Mucosa of rectum (tissue), 2 donors: ENCODE measurements around the gene MTERF2.

Experiments used
- H3K27ac ChIP-seq, 2 donors: one replicate each; pipeline ENCODE4 v1.7.0; 2013; ENCODE audit warnings: inconsistent platforms in 2 of 2, low read depth in 2 of 2, low read length in 2 of 2
- H3K27me3 ChIP-seq, 2 donors: one replicate each; pipeline ENCODE4 v1.7.0; 2013; ENCODE audit warnings: low read length in 2 of 2; ENCODE audit not compliant: control insufficient read depth in 2 of 2, insufficient read depth in 2 of 2
- H3K36me3 ChIP-seq, 2 donors: one replicate each; pipeline ENCODE4 v1.7.0; 2013; ENCODE audit warnings: low read length in 2 of 2; ENCODE audit not compliant: control insufficient read depth in 2 of 2, insufficient read depth in 2 of 2
- H3K4me1 ChIP-seq, 2 donors: one replicate each; pipeline ENCODE4 v1.7.0; 2013; ENCODE audit warnings: low read length in 2 of 2, mild to moderate bottlenecking in 1 of 2; ENCODE audit not compliant: control insufficient read depth in 2 of 2, insufficient read depth in 2 of 2
- H3K4me3 ChIP-seq, 2 donors: one replicate each; pipeline ENCODE4 v1.7.0; 2013; ENCODE audit warnings: low read length in 2 of 2
- H3K9ac ChIP-seq, 2 donors: one replicate each; pipeline ENCODE4 v1.7.0; 2013; ENCODE audit warnings: low read length in 2 of 2, low read depth in 1 of 2, mild to moderate bottlenecking in 1 of 2
- H3K9me3 ChIP-seq, 2 donors: one replicate each; pipeline ENCODE4 v1.7.0; 2013; ENCODE audit warnings: low read length in 2 of 2; ENCODE audit not compliant: control insufficient read depth in 2 of 2
- donor health status: healthy.
- donor health status: Normal muscosa, but diverticular disease.

The MTERF2 gene

DNA sequence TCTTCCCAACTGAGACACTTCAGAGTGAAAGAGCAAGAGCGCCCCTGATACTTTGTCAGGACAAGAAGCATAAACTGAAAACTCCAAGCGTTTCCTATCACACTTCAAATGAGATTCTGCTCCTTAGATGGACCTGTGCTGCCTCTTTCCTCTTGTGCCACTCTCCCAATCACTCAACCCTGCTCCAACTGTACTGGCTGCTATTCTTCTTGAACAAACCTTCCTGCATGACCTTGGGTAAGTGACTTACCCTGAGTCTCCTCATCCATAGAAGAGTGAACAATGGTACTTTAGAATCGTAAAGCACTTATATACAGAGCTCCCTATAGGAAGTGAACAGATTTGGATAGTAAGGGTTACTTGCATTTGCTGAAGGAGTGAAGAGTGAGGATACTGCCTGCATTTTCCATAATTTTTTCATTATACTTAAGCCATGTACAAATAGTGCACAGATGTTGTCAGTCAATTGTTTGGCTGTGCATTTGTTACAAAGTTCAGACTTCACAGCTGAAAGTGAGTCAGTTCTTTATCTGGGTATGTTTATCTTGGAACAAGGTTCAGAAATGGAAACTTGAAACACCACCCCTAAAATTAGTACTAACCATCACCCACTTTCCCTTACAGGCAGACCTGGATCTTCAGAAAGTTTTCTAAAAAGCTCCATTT is 10.8 kb downstream of the MTERF2 start:
- Histone ChIP-seq H3K9ac (no peak overlapping the region), H3K4me3 (no peak overlapping the region), H3K27me3 (no peaks in the 10 kb centered on the region), H3K36me3 (peaks cover 3 to 10% of the 10 kb centered on the region in 2 donors), H3K27ac (peak overlapping the region in 1 of 2 donors; percentile 10), H3K4me1 (peaks cover 8 to 29% of the 10 kb centered on the region in 2 donors), H3K9me3 (no peaks in the 10 kb centered on the region)

DNA sequence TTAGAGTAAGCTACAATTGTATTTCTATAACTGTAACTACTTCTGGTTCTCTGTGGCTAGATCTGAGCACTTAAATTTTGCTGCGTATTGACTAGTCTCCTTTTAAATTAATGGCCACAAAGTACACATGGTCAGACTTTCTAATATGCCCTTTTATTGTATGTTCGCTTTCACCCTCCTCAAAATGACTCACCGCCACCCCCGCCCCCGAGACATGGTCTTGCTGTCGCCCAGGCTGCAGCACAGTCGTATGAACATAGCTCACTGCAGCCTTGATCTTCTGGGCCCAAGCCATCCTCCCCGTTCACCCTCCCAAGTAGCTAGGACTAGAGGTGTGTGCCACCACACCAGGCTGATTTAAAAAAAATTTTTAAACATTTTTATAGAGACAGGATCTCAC is 11.8 kb downstream of the MTERF2 start:
- Histone ChIP-seq H3K27ac (no peak overlapping the region), H3K4me1 (peaks cover 8 to 29% of the 10 kb centered on the region in 2 donors), H3K9ac (no peak overlapping the region), H3K27me3 (no peaks in the 10 kb centered on the region), H3K4me3 (no peak overlapping the region), H3K36me3 (peaks cover 6 to 15% of the 10 kb centered on the region in 2 donors), H3K9me3 (no peaks in the 10 kb centered on the region)

DNA sequence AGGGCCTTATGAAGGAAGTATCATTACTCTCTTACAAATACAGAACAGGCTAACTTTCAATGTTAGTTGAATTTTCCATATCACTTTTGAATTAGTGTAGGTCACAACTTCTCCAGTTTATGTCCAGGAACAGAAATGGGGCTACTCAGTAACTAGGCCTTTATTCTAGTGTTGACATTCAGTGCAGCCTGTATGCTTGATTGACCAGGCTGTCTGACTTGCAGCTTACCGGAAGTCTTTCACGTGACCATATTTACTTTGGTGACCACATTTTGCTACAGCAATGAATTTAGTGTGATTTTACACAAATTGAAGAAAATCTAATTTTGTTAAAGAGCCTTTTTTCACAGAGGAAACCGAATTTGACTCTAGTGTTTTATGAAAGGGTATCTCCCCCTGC is 12.4 kb downstream of the MTERF2 start:
- H3K27ac ChIP-seq = no peak overlapping the region
- H3K9me3 ChIP-seq = no peaks in the 10 kb centered on the region
- H3K9ac ChIP-seq = no peak overlapping the region
- H3K4me1 ChIP-seq = peaks cover 8 to 29% of the 10 kb centered on the region in 2 donors
- H3K27me3 ChIP-seq = no peaks in the 10 kb centered on the region
- peaks cover 6 to 15% of the 10 kb centered on the region in 2 donors for H3K36me3 ChIP-seq
- H3K4me3 ChIP-seq = no peak overlapping the region

DNA sequence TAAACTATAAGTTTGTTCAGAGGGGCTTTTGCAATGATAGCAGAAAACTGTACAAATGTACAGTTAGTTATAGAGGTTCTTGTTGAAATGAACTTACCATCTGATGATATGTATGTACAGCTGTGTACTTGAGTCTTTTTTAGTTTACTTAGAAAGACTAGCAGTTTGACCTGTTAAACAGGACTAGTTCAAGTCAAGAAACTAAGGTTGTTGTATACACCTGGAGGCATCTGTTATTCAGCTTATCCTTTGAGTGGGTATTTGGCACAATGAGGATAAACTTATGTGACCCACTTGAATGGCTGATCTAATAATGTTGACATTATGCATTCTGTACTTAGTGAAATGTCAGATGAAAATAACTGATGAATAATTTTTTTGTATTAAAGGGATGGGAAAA is 13.4 kb downstream of the MTERF2 start:
- Histone ChIP-seq H3K27ac (no peak overlapping the region), H3K36me3 (peaks cover 6 to 15% of the 10 kb centered on the region in 2 donors), H3K27me3 (no peaks in the 10 kb centered on the region), H3K4me3 (no peak overlapping the region), H3K9ac (no peak overlapping the region), H3K4me1 (peaks cover 8 to 29% of the 10 kb centered on the region in 2 donors), H3K9me3 (no peaks in the 10 kb centered on the region)

DNA sequence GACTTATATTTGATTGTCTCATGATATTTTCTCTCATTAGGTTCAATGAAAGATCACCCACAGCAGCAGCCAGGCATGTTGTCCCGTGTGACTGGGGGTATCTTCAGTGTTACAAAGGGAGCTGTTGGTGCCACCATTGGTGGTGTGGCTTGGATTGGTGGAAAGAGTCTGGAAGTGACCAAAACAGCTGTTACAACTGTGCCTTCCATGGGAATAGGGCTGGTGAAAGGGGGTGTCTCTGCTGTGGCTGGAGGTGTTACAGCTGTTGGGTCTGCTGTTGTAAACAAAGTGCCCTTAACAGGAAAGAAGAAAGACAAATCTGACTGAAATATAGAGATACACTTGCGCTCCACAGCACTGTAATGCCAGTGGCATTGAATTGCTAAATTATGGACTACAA is 15.9 kb downstream of the MTERF2 start:
- Histone ChIP-seq H3K27me3 (no peaks in the 10 kb centered on the region), H3K9me3 (no peaks in the 10 kb centered on the region), H3K36me3 (peaks cover 12 to 21% of the 10 kb centered on the region in 2 donors), H3K4me3 (no peak overlapping the region), H3K27ac (no peak overlapping the region), H3K4me1 (peaks cover 0 to 12% of the 10 kb centered on the region in 2 donors), H3K9ac (no peak overlapping the region)

DNA sequence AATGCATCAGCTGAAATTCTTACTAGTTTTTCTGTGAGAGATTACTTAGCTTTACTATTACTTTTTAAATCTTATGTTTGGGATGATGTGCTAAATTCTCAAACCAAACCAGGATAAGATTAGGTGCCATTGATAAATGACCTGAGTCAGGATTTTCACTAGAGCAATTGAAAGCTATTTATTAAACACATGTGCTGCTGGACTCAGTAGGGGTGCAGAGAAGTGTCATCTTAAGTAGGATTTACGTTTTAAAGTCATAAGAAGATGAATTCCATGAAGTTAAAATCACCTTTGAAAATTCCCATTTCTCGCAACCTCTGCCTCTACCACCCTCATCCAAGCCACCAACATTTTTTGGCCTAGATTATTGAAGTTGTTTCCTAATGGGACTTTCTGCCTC is 22.4 kb downstream of the MTERF2 start:
- no peak overlapping the region for H3K9ac ChIP-seq
- no peak overlapping the region for H3K27ac ChIP-seq
- H3K9me3 ChIP-seq = no peaks in the 10 kb centered on the region
- H3K4me3 ChIP-seq = no peak overlapping the region
- H3K4me1 ChIP-seq = no peaks in the 10 kb centered on the region
- H3K27me3 ChIP-seq = no peaks in the 10 kb centered on the region
- peaks cover 5 to 12% of the 10 kb centered on the region in 2 donors for H3K36me3 ChIP-seq

DNA sequence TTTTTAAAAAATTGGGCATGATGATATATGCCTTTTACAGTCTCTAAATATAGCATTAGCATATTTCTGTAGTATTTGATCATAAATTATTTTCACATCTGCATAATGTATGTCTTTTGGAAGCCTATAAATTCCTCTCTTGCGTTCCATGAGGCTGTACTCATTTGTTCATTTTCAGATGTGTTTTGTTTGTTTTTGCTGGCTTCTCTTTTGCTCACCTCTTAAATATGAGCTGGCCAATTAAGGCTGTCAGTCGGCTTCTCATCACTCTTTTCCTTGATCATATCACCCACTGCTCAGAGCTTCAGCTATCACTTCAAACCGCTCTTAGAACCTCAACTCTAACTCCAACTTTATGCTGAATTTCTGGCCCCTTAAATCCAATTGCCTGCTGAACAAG is 24.7 kb downstream of the MTERF2 start:
- Histone ChIP-seq H3K27ac (no peak overlapping the region), H3K9me3 (no peaks in the 10 kb centered on the region), H3K36me3 (peaks cover 0 to 6% of the 10 kb centered on the region in 2 donors), H3K27me3 (no peaks in the 10 kb centered on the region), H3K4me3 (no peak overlapping the region), H3K4me1 (peaks cover 0 to 9% of the 10 kb centered on the region in 2 donors), H3K9ac (no peak overlapping the region)

DNA sequence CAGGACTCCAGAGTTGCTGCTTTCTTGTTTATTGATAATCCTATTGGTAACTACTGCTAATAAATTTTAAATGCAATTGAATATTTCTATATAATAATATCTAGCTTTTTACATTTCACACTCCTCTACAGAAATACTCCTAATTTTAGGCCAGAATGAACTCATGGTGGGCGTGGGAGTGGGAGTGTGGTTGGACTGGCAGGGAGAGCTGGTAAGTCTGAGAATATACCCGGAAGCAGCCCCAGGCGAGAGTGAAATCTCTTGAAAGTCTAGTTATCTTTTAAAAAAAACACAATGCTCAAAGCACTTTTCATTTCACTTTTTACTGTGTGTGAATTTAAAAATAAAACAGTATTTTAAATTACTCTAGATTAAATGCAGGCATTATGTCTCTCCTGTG is 26.5 kb downstream of the MTERF2 start:
- no peaks in the 10 kb centered on the region for H3K27me3 ChIP-seq
- no peak overlapping the region for H3K9ac ChIP-seq
- H3K4me1 ChIP-seq = peaks cover 0 to 9% of the 10 kb centered on the region in 2 donors
- H3K27ac ChIP-seq = no peak overlapping the region
- no peak overlapping the region for H3K4me3 ChIP-seq
- no peaks in the 10 kb centered on the region for H3K9me3 ChIP-seq
- H3K36me3 ChIP-seq = peaks cover 0 to 6% of the 10 kb centered on the region in 2 donors

DNA sequence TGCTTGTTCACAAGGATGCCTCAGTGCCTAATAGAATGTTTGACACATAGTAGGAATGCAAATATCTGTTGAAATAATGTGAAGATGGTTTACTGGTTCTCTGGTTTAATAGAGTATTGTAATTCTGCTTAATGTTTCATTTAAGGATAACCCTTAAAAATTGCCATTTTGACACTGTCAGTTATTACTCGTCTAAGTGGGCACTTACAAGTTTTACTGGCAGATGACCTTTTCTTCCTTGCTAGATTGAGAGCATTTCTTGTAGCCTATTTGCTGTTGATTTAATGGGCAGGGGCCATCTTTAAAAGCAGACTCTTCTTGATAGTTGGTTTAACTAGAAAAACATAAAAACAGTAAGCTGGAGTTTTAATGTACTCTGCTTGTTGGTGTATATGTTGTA is 29.4 kb downstream of the MTERF2 start:
- no peak overlapping the region for H3K27ac ChIP-seq
- peak overlapping the region in 1 of 2 donors; percentile 97 for H3K9ac ChIP-seq
- peaks cover 0 to 6% of the 10 kb centered on the region in 2 donors for H3K36me3 ChIP-seq
- no peaks in the 10 kb centered on the region for H3K9me3 ChIP-seq
- H3K27me3 ChIP-seq = no peaks in the 10 kb centered on the region
- H3K4me3 ChIP-seq = peak overlapping the region; percentile 95 to 98
- peaks cover 0 to 16% of the 10 kb centered on the region in 2 donors for H3K4me1 ChIP-seq

DNA sequence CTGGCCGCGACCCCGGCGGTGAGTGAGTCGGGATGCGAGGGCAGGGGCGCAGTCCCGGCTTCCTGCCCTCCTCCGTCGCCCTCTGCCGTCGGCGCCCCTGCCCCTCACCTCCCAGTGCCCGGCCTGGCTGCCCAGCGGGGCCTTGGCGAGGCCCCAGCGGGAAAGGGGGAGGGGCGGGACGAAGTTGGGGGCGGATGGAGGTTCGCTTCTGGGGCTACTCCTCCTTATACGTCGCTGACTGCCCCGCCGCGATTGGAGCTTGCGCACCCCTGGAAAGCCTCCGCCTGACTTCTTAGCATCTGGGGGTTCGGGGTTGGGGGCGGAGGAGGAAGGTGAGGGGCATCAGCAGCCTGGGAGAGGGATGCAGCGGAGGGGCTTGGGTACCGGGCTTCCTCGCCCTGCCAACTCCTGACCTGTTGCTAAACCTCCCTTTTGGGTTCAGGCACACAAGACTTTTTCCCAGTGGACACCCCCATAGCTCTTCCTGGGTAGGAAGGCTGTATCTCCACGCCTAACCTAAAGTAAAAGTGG is 30.8 kb downstream of the MTERF2 start:
- H3K4me1 ChIP-seq = peaks cover 0 to 16% of the 10 kb centered on the region in 2 donors
- peak overlapping the region; percentile 93 to 95 for H3K27ac ChIP-seq
- H3K9me3 ChIP-seq = no peaks in the 10 kb centered on the region
- peak overlapping the region; percentile 95 to 98 for H3K4me3 ChIP-seq
- H3K27me3 ChIP-seq = no peaks in the 10 kb centered on the region
- H3K9ac ChIP-seq = peak overlapping the region; percentile 92 to 97
- peaks cover 0 to 3% of the 10 kb centered on the region in 2 donors for H3K36me3 ChIP-seq
